Mucosa of rectum (tissue), 2 donors: ENCODE results near the gene ENTPD3.
"Not testable (repeated sequence)": the region's sequence is repeated elsewhere in the genome, so short reads cannot be mapped to it uniquely, and the experiment has no call there.

Experiments
- H3K27ac ChIP-seq, 2 donors: one replicate each; pipeline ENCODE4 v1.7.0; 2013; ENCODE audit warnings: inconsistent platforms in 2 of 2, low read depth in 2 of 2, low read length in 2 of 2
- H3K27me3 ChIP-seq, 2 donors: one replicate each; pipeline ENCODE4 v1.7.0; 2013; ENCODE audit warnings: low read length in 2 of 2; ENCODE audit not compliant: control insufficient read depth in 2 of 2, insufficient read depth in 2 of 2
- H3K36me3 ChIP-seq, 2 donors: one replicate each; pipeline ENCODE4 v1.7.0; 2013; ENCODE audit warnings: low read length in 2 of 2; ENCODE audit not compliant: control insufficient read depth in 2 of 2, insufficient read depth in 2 of 2
- H3K4me1 ChIP-seq, 2 donors: one replicate each; pipeline ENCODE4 v1.7.0; 2013; ENCODE audit warnings: low read length in 2 of 2, mild to moderate bottlenecking in 1 of 2; ENCODE audit not compliant: control insufficient read depth in 2 of 2, insufficient read depth in 2 of 2
- H3K4me3 ChIP-seq, 2 donors: one replicate each; pipeline ENCODE4 v1.7.0; 2013; ENCODE audit warnings: low read length in 2 of 2
- H3K9ac ChIP-seq, 2 donors: one replicate each; pipeline ENCODE4 v1.7.0; 2013; ENCODE audit warnings: low read length in 2 of 2, low read depth in 1 of 2, mild to moderate bottlenecking in 1 of 2
- H3K9me3 ChIP-seq, 2 donors: one replicate each; pipeline ENCODE4 v1.7.0; 2013; ENCODE audit warnings: low read length in 2 of 2; ENCODE audit not compliant: control insufficient read depth in 2 of 2
- donor health status: healthy.
- donor health status: Normal muscosa, but diverticular disease.

Gene ENTPD3

GRCh38 chr3:40456940-40457823 lies 70.2 kb downstream of the ENTPD3 start, which contains the start of gene RPL14:
Gene RPL14 (plus strand): TSS chr3:40457339. CDS start chr3:40457472, 133 bp downstream.
- peak within 1 kb of the TSS; percentile 92 to 97 for H3K4me3 ChIP-seq
- peak within 1 kb of the TSS; percentile 87 for H3K27ac ChIP-seq
- H3K27me3 ChIP-seq = no peaks in the 10 kb centered on the region
- H3K4me1 ChIP-seq = peaks cover 11 to 22% of the 10 kb centered on the region in 2 donors
- peak within 1 kb of the TSS; percentile 92 to 96 for H3K9ac ChIP-seq
- H3K36me3 ChIP-seq = peaks cover 19 to 20% of the 10 kb centered on the region in 2 donors
- H3K9me3 ChIP-seq = no peaks in the 10 kb centered on the region

GRCh38 chr3:40458473-40458872 lies 71.5 kb downstream of the ENTPD3 start:
- no peak overlapping the region for H3K27ac ChIP-seq
- H3K4me3 ChIP-seq = peak overlapping the region; percentile 92 to 97
- no peaks in the 10 kb centered on the region for H3K27me3 ChIP-seq
- H3K4me1 ChIP-seq = peaks cover 9 to 15% of the 10 kb centered on the region in 2 donors
- peak overlapping the region in 1 of 2 donors; percentile 96 for H3K9ac ChIP-seq
- peaks cover 25 to 26% of the 10 kb centered on the region in 2 donors for H3K36me3 ChIP-seq
- H3K9me3 ChIP-seq = no peaks in the 10 kb centered on the region

DNA sequence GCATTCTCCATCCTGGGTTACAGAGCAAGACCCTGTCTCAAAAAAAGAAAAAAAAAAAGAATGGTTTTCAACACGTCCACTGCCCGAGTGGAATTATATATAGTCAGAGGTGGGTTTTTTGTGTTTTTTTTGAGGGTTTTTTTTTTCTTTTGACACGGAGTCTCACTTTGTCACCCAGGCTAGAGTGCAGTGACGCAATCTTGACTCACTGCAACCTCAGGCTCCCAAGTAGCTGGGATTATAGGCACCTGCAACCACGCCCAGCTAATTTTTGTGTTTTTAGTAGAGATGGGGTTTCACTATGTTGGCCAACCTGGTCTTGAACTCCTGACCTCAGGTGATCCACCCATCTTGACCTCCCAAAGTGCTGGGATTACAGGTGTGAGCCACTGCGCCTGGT lies 73.5 kb downstream of the ENTPD3 start:
- not testable (repeated sequence) for H3K27ac ChIP-seq, H3K4me3 ChIP-seq, H3K4me1 ChIP-seq, H3K9me3 ChIP-seq, H3K27me3 ChIP-seq, H3K9ac ChIP-seq
- peaks cover 40 to 44% of the 10 kb centered on the region in 2 donors for H3K36me3 ChIP-seq

DNA sequence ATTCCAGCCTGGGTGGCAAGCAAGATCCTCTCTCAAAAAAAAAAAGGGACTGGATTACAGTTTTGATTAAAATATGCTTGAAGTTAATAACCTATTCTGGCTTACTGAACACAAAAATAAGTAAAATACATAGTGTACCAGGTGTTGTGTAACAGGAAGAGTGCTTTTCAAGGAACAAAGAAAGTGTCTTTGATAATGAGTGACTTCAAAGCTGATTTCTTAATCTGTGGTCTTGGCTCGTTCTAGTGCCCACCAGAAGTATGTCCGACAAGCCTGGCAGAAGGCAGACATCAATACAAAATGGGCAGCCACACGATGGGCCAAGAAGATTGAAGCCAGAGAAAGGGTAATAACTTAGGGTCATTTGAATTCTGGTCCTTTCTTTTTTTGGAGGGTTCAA lies 74.2 kb downstream of the ENTPD3 start:
- Histone ChIP-seq H3K4me1 (peaks cover 9% of the 10 kb centered on the region in 2 donors), H3K27me3 (no peaks in the 10 kb centered on the region), H3K9ac (no peak overlapping the region), H3K36me3 (peaks cover 40 to 45% of the 10 kb centered on the region in 2 donors), H3K4me3 (no peak overlapping the region), H3K27ac (no peak overlapping the region), H3K9me3 (no peaks in the 10 kb centered on the region)

DNA sequence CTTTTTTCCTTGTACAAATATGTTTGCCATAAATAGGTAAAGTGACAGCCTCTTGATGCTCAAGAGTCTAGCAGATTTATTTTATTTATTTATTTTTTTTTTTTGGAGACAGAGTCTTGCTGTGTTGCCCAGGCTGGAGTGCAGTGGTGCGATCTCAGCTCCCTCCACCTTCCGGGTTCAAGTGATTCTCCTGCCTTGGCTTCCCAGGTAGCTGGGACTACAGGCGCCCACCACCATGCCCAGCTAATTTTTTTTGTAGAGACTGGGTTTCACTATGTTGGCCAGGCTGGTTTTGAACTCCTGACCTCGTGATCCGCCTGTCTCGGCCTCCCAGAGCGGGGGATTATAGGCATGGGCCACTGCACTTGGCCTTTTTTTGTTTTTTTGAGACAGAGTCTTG lies 75.9 kb downstream of the ENTPD3 start:
- H3K9ac ChIP-seq, H3K27me3 ChIP-seq, H3K4me1 ChIP-seq, H3K27ac ChIP-seq, H3K9me3 ChIP-seq, H3K4me3 ChIP-seq: not testable (repeated sequence)
- H3K36me3 ChIP-seq = peaks cover 40 to 45% of the 10 kb centered on the region in 2 donors

DNA sequence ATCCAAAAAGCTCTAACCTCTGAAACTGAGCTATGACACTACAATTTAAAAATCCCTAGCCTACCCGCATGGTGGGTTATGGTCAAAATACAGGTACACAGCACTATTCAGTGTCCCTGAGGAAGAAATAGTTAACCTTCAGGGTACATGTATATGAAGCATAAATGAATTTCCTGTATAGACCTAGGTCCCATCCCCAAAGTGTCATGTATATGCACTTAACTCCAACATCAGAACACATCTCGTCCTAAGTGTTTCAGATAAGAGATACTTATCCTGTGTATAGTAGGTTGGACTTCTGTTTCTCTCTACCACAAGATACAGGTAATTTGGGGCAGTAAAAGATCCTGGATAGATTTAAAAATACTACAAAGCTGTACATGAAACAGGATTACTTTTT lies 76.6 kb downstream of the ENTPD3 start:
- H3K36me3 ChIP-seq = peaks cover 37 to 43% of the 10 kb centered on the region in 2 donors

DNA sequence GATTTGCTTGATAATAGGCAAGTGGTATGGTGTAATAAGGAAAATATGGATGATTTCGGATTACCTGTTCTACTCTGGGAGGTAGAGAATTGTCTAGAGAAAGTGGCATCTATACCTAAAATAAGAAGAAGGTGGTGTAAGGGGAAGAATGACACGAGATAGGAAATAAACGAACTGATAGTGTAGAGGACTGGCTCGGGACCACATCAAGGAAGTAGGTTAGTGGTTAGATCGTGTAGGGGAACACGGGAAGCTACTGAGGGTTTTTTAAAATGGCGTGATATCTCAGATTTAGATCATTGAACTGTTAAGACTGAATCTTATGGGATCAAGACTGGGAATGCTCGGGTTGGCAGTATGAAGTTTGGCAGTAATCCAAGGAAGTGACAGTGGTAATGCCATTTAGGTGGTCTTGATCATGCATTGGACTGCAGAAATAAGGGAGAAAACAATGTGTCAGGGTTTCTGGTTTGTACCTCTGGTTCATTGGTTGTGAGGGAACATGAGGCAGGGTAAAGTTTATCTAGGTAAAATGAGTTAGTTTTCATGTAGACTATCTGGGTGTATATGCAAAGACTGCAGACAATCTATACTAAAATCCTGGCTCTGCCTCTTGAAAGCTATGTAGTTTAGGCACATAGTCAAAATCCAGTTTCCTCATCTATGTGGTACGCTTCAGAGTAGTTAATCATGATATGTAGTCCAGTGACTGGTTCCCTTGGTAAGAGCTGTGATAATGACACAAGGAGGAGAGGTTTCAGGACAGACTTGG lies 77.5 kb downstream of the ENTPD3 start:
- Histone ChIP-seq H3K9ac (no peak overlapping the region), H3K27ac (no peak overlapping the region), H3K36me3 (peaks cover 31 to 36% of the 10 kb centered on the region in 2 donors)

More for the DNA sequence above, 76.6 kb downstream of the ENTPD3 start:
- Histone ChIP-seq H3K4me3 (no peak overlapping the region), H3K27me3 (no peaks in the 10 kb centered on the region), H3K9ac (no peak overlapping the region), H3K27ac (no peak overlapping the region), H3K9me3 (no peaks in the 10 kb centered on the region), H3K4me1 (peaks cover 0 to 1% of the 10 kb centered on the region in 2 donors)

GRCh38 chr3:40465111-40465407 lies 78.1 kb downstream of the ENTPD3 start:
- no peaks in the 10 kb centered on the region for H3K27me3 ChIP-seq
- H3K36me3 ChIP-seq = peaks cover 30 to 34% of the 10 kb centered on the region in 2 donors
- H3K4me1 ChIP-seq = no peaks in the 10 kb centered on the region
- H3K27ac ChIP-seq = no peak overlapping the region
- H3K9me3 ChIP-seq = no peaks in the 10 kb centered on the region
- H3K9ac ChIP-seq = no peak overlapping the region
- no peak overlapping the region for H3K4me3 ChIP-seq

More for the DNA sequence above, 77.5 kb downstream of the ENTPD3 start:
- Histone ChIP-seq H3K27me3 (no peaks in the 10 kb centered on the region), H3K4me3 (no peak overlapping the region), H3K4me1 (no peaks in the 10 kb centered on the region), H3K9me3 (no peaks in the 10 kb centered on the region)

- H3K9ac ChIP-seq = no peak overlapping the region
- H3K27ac ChIP-seq = no peak overlapping the region
- no peaks in the 10 kb centered on the region for H3K9me3 ChIP-seq
- H3K4me1 ChIP-seq = no peaks in the 10 kb centered on the region
- no peaks in the 10 kb centered on the region for H3K27me3 ChIP-seq
- H3K4me3 ChIP-seq = no peak overlapping the region
- H3K36me3 ChIP-seq = peaks cover 27 to 34% of the 10 kb centered on the region in 2 donors
Measured at GRCh38 chr3:40465456-40465855, 78.5 kb downstream of the ENTPD3 start.

- H3K27ac ChIP-seq = no peak overlapping the region
- H3K4me1 ChIP-seq = no peaks in the 10 kb centered on the region
- no peaks in the 10 kb centered on the region for H3K27me3 ChIP-seq
- no peaks in the 10 kb centered on the region for H3K9me3 ChIP-seq
- H3K36me3 ChIP-seq = peaks cover 18 to 20% of the 10 kb centered on the region in 2 donors
- H3K9ac ChIP-seq = no peak overlapping the region
- no peak overlapping the region for H3K4me3 ChIP-seq
Measured at GRCh38 chr3:40468018-40468417, 81.0 kb downstream of the ENTPD3 start.
